A549 (cell line): ENCODE results near the gene HADHA. TPM values are rescaled to one million over a fixed set of nuclear protein-coding genes. Genes with fewer than 3 reads are reported as not detected.

ENCODE experiments used
- ATAC-seq, 2 experiments: fragments of 200-7000 bp in 1 of 2; fragments of >200 bp in 1 of 2; cut with Nextera tagmentation in 1 of 2; cut with Tn5 transposase in 1 of 2; 3 replicates each; pipeline versions ENCODE4 v1.8.0 to v1.9.1; 2018 to 2020; ENCODE audit warnings: mild to moderate bottlenecking in 1 of 2, moderate library complexity in 1 of 2
- CTCF ChIA-PET: fragments of 300-600 bp; sonication (Branson Sonifier 250); formaldehyde crosslinking; extraction: SDS; loops from one replicate; lab custom pipeline; 2021; ENCODE audit warnings: antibody characterized with exemption, inconsistent platforms; lab: Yijun Ruan, JAX
- POLR2A ChIA-PET: fragments of 350-600 bp; formaldehyde crosslinking; extraction: SDS; loops from one replicate; lab custom pipeline; 2021; ENCODE audit warnings: antibody characterized with exemption, inconsistent platforms; lab: Yijun Ruan, JAX
- DNase-seq, 2 experiments: peaks; one replicate each; pipeline versions ENCODE4 v3.0.0 to v3.0.0-alpha.2; 2011 to 2016; ENCODE audit warnings: low read depth in 1 of 2, low spot score in 1 of 2
- FAIRE-seq: peaks from 2 replicates; lab custom pipeline; 2011; peaks lifted over from hg19 to GRCh38; lab: Jason Lieb, UNC
- H3K27ac ChIP-seq, 2 experiments: fragments of >200 bp; sonication (Bioruptor Twin); formaldehyde crosslinking; 3 replicates each; pipeline ENCODE4 v1.5.1; 2016 to 2017
- H3K4me1 ChIP-seq: fragments of >200 bp; sonication (Bioruptor Twin); formaldehyde crosslinking; 3 replicates; pipeline ENCODE4 v1.6.1; 2016
- H3K4me2 ChIP-seq: fragments of >200 bp; sonication (Bioruptor Twin); formaldehyde crosslinking; 3 replicates; pipeline ENCODE4 v1.6.1; 2016
- H3K4me3 ChIP-seq: fragments of >200 bp; sonication (Bioruptor Twin); formaldehyde crosslinking; 3 replicates; pipeline ENCODE4 v1.5.1; 2016
- H3K9me3 ChIP-seq: fragments of >200 bp; sonication (Bioruptor Twin); formaldehyde crosslinking; 3 replicates; pipeline ENCODE4 v1.6.1; 2016
- CBX2 ChIP-seq: fragments of 200-600 bp; sonication (generic); IDR thresholded peaks from 2 replicates; pipeline ENCODE4 v1.6.1; 2016; ENCODE audit warnings: low read depth, mild to moderate bottlenecking, borderline replicate concordance
- CBX8 ChIP-seq: fragments of 200-600 bp; sonication (generic); IDR thresholded peaks from 2 replicates; pipeline ENCODE4 v1.6.1; 2016
- CHD4 ChIP-seq: fragments of 200-600 bp; sonication (generic); IDR thresholded peaks from 2 replicates; pipeline ENCODE4 v1.6.1; 2016; ENCODE audit warnings: antibody characterized with exemption, mild to moderate bottlenecking, borderline replicate concordance
- CTCF ChIP-seq: fragments of >200 bp; sonication (Bioruptor Twin); formaldehyde crosslinking; IDR thresholded peaks from 3 replicates; pipeline ENCODE4 v1.5.1; 2016
- EHF ChIP-seq: fragments of 250-450 bp; sonication (Bioruptor Pico); IDR thresholded peaks from 2 replicates; pipeline ENCODE4 v1.5.0; 2020; ENCODE audit warnings: mild to moderate bottlenecking
- EHMT2 ChIP-seq: fragments of 200-600 bp; sonication (generic); IDR thresholded peaks from 2 replicates; pipeline ENCODE4 v1.6.1; 2016; ENCODE audit warnings: antibody characterized with exemption, low read depth, mild to moderate bottlenecking, moderate library complexity
- FOSL2 ChIP-seq, 2 experiments: fragments of 450-650 bp in 1 of 2; fragments of >200 bp in 1 of 2; sonication (Bioruptor Twin) in 1 of 2; formaldehyde crosslinking; IDR thresholded peaks; 2 replicates each; pipeline versions ENCODE4 v1.5.0 to v1.6.1; 2016 to 2020; ENCODE audit warnings: mild to moderate bottlenecking in 1 of 2, moderate library complexity in 1 of 2
- FOXS1 ChIP-seq: fragments of 250-450 bp; sonication (Bioruptor Pico); IDR thresholded peaks from 2 replicates; pipeline ENCODE4 v1.5.0; 2020; ENCODE audit warnings: mild to moderate bottlenecking, moderate library complexity
- HDAC2 ChIP-seq: fragments of 200-600 bp; sonication (generic); IDR thresholded peaks from 2 replicates; pipeline ENCODE4 v1.6.1; 2016
- HOXA7 ChIP-seq: fragments of 250-450 bp; sonication (Bioruptor Pico); IDR thresholded peaks from 2 replicates; pipeline ENCODE4 v1.5.0; 2020; ENCODE audit warnings: mild to moderate bottlenecking, moderate library complexity
- MAFK ChIP-seq: fragments of 450-650 bp; IDR thresholded peaks from 2 replicates; pipeline ENCODE4 v1.6.1; 2014; ENCODE audit not compliant: partially characterized antibody
- MAX ChIP-seq: IDR thresholded peaks from 2 replicates; pipeline ENCODE4 v1.6.1; 2012
- NFE2L2 ChIP-seq: fragments of 150-350 bp; conservative IDR thresholded peaks from 2 replicates; pipeline ENCODE4 v1.6.1; 2014; ENCODE audit warnings: low read length
- POLR2AphosphoS2 ChIP-seq: conservative IDR thresholded peaks from 2 replicates; pipeline ENCODE4 v1.6.1; 2012; ENCODE audit warnings: low read length, improper control_type of control experiment, inconsistent platforms
- RAD21 ChIP-seq, 2 experiments: fragments of >200 bp in 1 of 2; sonication (Bioruptor Twin) in 1 of 2; formaldehyde crosslinking in 1 of 2; IDR thresholded peaks in 1 of 2; conservative IDR thresholded peaks in 1 of 2; 2 replicates in 1 of 2; 3 replicates in 1 of 2; pipeline ENCODE4 v1.6.1; 2012 to 2018; ENCODE audit warnings: inconsistent platforms in 1 of 2
- RARB ChIP-seq: fragments of 250-450 bp; sonication (Bioruptor Pico); IDR thresholded peaks from 2 replicates; pipeline ENCODE4 v1.8.0; 2021; ENCODE audit warnings: mild to moderate bottlenecking, moderate library complexity
- RCOR1 ChIP-seq: fragments of 150-350 bp; IDR thresholded peaks from 2 replicates; pipeline ENCODE4 v1.6.1; 2014; ENCODE audit warnings: antibody characterized with exemption, low read length, low read depth
- RNF2 ChIP-seq: fragments of 200-600 bp; sonication (generic); IDR thresholded peaks from 2 replicates; pipeline ENCODE4 v1.6.1; 2016; ENCODE audit warnings: low read depth, mild to moderate bottlenecking, antibody characterized with exemption, moderate library complexity, borderline replicate concordance
- TP53 ChIP-seq: fragments of 250-450 bp; sonication (Bioruptor Pico); IDR thresholded peaks from 2 replicates; pipeline ENCODE4 v1.5.0; 2021; ENCODE audit warnings: mild to moderate bottlenecking, moderate library complexity
- ZNF302 ChIP-seq: fragments of 250-450 bp; sonication (Bioruptor Pico); IDR thresholded peaks from 2 replicates; pipeline ENCODE4 v1.9.0; 2021; ENCODE audit warnings: inconsistent platforms, mild to moderate bottlenecking, moderate library complexity
- WGBS: methylation state at CpG from one replicate; pipeline ENCODE4 v1.1.6; 2017; ENCODE audit errors: missing lambda C conversion rate; 5-methylcytosine and 5-hydroxymethylcytosine counted together
- polyA plus RNA-seq, 4 experiments: library from polyadenylated mRNA; depleted of rRNA in 3 of 4; stranded (reverse); fragments of >200 nt; fragmentation: RNase III in 1 of 4; extraction: RNeasy Plus Mini Kit Qiagen cat#74134 plus additional on column Dnase treatment in 1 of 4; gene quantifications; 2 replicates in 3 of 4; 3 replicates in 1 of 4; pipeline ENCODE4 v1.2.3, GENCODE V29; 2011 to 2017
- TF ChIP-seq, protein P1 (sequence below): fragments of 250-450 bp; sonication (Bioruptor Pico); IDR thresholded peaks from 2 replicates; pipeline ENCODE4 v1.5.0; 2020; ENCODE audit warnings: low read depth, mild to moderate bottlenecking, moderate library complexity
- TF ChIP-seq, protein P2 (sequence below): fragments of 450-650 bp; IDR thresholded peaks from 2 replicates; pipeline ENCODE4 v1.6.1; 2014; ENCODE audit warnings: antibody characterized with exemption

The HADHA gene
- polyA plus RNA-seq, 2 of the 4 experiments (the other 2 are of a cell fraction) = 122 to 174 TPM

GRCh38 chr2:26174691-26175465, 69.6 kb downstream of the HADHA start (continued):
- TF ChIP-seq CTCF (no peak), NFE2L2 (no peak), RCOR1 (no peak), RARB (CRISPR knock-in tag) (no peak), RNF2 (no peak), HDAC2 (no peak), MAX (no peak)
- TF ChIP-seq, protein P1, sequence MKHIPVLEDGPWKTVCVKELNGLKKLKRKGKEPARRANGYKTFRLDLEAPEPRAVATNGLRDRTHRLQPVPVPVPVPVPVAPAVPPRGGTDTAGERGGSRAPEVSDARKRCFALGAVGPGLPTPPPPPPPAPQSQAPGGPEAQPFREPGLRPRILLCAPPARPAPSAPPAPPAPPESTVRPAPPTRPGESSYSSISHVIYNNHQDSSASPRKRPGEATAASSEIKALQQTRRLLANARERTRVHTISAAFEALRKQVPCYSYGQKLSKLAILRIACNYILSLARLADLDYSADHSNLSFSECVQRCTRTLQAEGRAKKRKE (CRISPR knock-in tag) = no peak
- TF ChIP-seq, all 56 proteins: peak for 0

DNA sequence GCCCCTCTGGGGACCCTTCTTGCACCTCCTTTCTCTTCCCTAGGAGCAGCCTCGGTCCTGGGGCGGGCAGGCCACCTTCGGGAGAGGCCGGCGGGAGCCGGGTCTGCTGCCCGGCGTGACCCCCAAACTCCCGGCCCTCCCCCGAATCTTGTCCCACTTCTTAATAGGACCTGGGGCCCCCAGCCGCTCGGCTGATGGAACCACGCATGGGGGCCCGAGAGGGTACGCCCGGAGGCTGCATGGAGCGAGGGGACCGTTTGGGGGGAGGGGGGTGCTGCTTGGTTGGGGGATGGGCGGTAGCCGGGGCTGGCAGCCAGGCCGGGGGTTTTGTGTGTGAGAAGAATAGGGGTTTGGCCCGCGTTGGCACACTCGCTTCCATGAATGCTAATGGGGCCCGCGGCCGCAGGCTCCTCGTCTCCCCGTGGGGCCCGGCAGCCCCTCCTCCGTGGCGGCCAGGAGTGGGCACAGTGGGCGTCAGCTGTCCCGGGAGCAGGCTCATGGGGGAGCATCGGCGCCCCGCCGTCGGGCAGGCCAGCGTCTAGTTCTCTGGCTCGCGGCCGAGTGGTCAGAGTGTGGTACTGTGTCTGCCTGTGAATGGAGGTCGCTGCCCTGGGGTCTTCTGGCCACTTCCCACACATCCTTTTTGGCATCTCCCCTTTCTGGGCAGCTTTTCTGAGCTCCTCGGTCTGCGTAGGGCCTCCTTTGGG, 70.5 kb downstream of the HADHA start:
- no peak for FAIRE-seq
- Histone ChIP-seq H3K4me1 (peaks cover 9% of the 10 kb centered on the region; the same call in 1 of the 3 replicates), H3K4me3 (peak overlapping the region; percentile 68), H3K4me2 (peak overlapping the region; percentile 88), H3K9me3 (no peaks in the 10 kb centered on the region), H3K27ac (peak overlapping the region; percentile 76 to 93; a peak in 5 of 6 replicates)
- ATAC-seq = no peak; a peak in 1 of 6 replicates
- WGBS = 83% methylated on average over 29 of the region's 46 CpGs
- DNase-seq = no peak
- no peak for TF ChIP-seq EHF (CRISPR knock-in tag)
- TF ChIP-seq EHMT2 = no peak
- TF ChIP-seq MAFK = no peak
- no peak for TF ChIP-seq CBX8
- no peak for TF ChIP-seq ZNF302 (CRISPR knock-in tag)
- TF ChIP-seq HOXA7 = no peak
- no peak for TF ChIP-seq FOSL2 (IDR thresholded peaks at IDR 0.05)
- no peak for TF ChIP-seq FOSL2 (CRISPR knock-in tag; IDR thresholded peaks at IDR 0.05)
- TF ChIP-seq RAD21 (conservative IDR thresholded peaks at IDR 0.05 in 1 of 2, IDR thresholded peaks at IDR 0.05 in 1 of 2) = no peak
- TF ChIP-seq TP53 (CRISPR knock-in tag) = no peak
- TF ChIP-seq CBX2 = no peak
- no peak for TF ChIP-seq FOXS1
- TF ChIP-seq, protein P2, sequence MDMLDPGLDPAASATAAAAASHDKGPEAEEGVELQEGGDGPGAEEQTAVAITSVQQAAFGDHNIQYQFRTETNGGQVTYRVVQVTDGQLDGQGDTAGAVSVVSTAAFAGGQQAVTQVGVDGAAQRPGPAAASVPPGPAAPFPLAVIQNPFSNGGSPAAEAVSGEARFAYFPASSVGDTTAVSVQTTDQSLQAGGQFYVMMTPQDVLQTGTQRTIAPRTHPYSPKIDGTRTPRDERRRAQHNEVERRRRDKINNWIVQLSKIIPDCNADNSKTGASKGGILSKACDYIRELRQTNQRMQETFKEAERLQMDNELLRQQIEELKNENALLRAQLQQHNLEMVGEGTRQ = no peak
- TF ChIP-seq POLR2AphosphoS2 = no peak
- no peak for TF ChIP-seq CHD4
- ChIA-PET CTCF (interaction anchor here (0.6 to 6.2 kb wide), 3 partner anchors 11 to 310 kb away, joined by 3 to 77 read pairs (median 4); no protein-coding TSS in a partner anchor), POLR2A (interaction anchor here (0.5 kb wide), 1 partner anchor 50 kb away, joined by 7 read pairs; no protein-coding TSS in a partner anchor)
